HG03457 (cell line): Measurements from ENCODE around the gene RIN3.
"Not testable (repeated sequence)": the region's sequence is repeated elsewhere in the genome, so short reads cannot be mapped to it uniquely, and the experiment has no call there.

Experiments
- ATAC-seq: cut with Tn5 transposase; IDR thresholded peaks from one replicate; pipeline ENCODE4 v1.9.1; 2021; ENCODE audit warnings: moderate number of reproducible peaks; ENCODE audit not compliant: unreplicated experiment

The RIN3 gene

DNA sequence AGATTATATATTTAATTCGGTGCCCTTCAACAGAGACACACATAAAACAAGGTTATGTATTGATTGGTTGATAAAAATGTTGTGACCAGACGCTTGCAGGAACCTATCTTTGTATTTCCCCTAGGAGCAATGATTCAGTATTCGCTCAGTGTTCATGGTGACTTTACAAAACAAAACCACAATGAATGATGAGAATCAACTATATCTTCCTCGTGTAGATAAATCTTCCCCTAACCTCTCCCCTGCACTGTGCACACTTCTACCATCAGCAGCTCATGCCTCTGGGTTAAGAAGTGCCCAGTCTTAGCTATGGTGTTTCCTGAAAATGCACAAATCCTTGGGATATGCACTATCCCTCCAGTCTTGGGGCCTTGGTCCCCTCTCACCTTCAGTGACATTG, 16.3 kb downstream of the RIN3 start:
- no peak for ATAC-seq

DNA sequence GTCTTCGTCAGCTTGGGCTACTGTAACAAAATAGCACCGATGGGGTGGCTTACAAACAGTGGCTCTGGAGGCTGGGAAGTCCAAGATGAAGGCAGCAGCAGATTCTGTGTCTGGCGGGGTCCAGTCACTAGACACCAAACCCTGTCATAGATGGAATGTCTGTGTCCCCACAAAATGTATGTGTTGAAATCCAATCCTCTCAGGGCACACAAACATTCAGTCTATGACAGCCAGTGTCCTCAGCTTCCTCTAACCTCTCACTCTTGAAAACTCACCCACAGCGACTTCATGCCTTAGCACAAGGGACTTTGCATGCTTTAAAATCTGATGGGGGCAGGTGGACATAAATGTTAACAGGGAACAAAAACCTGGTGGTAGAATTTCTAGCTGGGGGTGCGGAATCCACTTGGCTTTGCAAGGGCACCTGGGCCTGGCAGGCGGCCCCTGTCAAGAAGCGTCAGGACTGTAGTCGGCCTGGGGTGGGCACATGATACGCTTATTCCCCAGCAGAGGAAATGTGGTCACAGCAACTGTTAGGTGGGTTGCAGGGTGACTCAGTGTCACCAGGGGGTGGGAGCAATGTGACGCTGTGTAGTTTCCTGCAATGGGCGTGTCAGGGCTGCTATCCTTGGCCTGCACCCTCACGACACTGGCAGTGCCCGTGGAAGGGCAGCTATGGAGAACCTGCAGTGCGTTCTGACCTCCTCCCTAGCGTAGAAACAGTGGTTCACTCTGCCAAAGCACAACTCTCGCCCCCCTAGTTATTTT, 17.7 kb downstream of the RIN3 start:
- ATAC-seq: no peak

GRCh38 chr14:92532490-92533163, 19.0 kb downstream of the RIN3 start:
- ATAC-seq: no peak

DNA sequence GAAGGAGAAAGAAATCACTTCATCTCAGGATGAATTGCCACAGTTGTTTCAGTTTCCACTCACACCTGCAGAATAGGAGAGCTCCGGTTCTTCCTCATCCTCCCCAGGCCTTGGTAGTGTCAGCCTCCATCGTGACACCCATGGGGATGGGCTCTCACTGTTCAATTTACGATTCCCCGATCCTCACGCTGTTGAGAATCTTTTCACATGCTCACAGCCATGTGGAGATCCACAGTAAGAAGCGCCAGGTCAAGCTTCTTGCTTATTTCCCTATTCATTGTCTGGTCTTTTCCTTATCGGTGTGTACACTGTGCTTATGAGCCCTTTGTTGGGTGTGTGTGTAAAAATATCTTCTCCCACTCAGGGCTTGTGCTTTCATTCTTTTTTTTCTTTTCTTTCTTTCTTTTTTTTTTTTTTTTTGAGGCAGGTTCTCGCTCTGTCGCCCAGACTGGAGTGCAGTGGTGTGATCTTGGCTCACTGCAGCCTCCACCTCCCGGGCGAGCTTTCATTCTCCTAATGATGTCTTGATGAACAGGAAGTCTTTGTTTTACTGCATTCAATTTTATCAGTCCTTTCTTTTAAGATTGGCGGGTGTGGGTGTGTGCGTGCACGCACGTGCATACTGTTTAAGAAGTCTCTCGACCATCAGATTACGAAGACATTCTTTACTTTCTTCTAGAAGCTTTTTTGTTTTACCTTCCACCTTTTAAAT, 21.5 kb downstream of the RIN3 start:
- ATAC-seq: no peak

- not testable (repeated sequence) for ATAC-seq
Observed at GRCh38 chr14:92536231-92536630, 22.6 kb downstream of the RIN3 start.

DNA sequence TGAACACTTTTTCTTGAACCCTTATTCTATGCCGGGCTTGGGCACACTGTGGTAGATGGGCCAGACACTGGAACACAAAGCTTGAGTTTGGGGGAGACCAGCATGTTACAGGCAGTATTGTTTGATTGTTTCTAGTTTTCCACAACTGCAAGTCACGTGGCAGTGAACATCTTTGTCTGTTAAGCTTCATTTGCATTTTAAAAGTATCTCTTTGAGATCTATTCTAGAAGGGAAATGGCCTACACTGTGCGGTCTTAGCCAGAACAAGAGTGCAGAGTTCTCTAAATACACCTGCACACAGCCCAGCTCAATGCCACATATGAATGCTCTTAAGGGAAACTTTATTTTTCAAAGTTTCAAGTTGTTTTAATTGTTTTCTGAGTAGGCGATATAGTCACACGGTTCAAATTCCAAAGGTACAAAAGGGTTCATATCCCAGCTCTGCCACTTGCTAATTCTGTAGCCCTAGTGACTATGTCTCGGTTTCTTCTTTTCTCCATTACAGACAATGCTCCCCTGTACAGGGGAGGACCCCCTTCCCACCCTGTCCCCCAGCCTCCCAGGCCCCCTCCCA, 24.9 kb downstream of the RIN3 start:
- no peak for ATAC-seq

DNA sequence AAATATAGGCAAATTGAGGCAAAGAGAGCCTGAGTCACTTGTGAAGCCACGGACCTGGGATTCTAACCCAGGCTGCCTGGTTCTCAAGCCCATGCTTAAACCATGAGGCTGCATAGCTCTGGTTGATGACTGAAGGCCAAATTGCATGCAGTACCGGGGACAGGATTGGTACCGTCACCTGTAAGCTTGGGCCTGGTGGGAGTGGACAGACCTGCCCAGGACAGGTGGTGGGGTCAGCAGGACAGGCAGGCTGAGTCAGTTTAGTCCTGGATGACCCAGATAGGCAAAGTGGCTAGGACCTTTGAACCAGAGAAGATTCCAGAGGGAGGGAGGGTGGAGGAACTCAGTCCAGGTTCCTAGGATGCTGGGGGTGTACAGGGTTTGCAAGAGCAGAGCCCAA, 25.8 kb downstream of the RIN3 start:
- ATAC-seq: no peak

DNA sequence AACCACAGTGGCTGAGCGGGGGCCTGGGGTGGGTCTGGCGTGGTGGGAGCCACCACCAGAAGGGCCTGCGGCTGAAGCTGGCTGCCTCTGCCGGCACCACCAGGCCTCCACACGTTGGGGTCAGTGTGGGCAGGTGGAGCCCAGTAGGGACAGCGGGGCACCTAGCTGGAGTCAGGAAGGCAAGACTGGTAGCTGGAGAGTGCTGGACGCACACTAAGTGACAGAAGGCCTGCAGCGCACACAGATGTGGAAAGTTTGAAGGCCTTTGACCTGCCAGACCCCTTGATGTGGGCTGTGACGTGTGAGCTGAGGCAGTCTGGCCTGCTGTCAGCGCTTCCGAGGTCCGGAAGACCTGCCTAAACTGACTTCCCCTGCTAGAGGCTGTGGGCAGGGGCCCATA, 26.3 kb downstream of the RIN3 start:
- no peak for ATAC-seq

GRCh38 chr14:92540472-92541048, 27.0 kb downstream of the RIN3 start:
- ATAC-seq: no peak

- ATAC-seq: no peak
Observed at GRCh38 chr14:92542766-92543554, 29.4 kb downstream of the RIN3 start.

- ATAC-seq: no peak
Observed at GRCh38 chr14:92544051-92544720, 30.6 kb downstream of the RIN3 start.

GRCh38 chr14:92546347-92547053, 32.9 kb downstream of the RIN3 start:
- ATAC-seq: no peak

GRCh38 chr14:92549105-92549858, 35.7 kb downstream of the RIN3 start:
- ATAC-seq: no peak

DNA sequence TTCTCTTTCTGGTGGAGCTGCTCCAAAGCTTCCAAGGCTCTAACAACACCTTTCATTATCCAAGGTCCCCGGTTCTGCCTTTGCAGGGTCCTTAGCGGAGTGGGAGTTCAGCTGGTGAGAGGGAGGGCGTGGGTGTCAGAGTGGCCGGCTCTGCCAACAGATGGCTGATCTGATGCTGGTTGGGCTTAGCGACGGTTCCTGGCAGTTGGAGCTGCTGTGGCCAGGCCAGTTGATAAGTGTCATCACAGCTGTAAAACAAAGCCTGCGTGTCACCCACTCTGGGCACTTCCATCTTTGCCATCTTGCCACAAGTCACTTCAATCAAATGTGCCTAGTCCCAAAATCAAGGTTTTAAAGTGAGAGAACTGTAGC, 36.3 kb downstream of the RIN3 start:
- no peak for ATAC-seq

GRCh38 chr14:92551044-92551841, 37.7 kb downstream of the RIN3 start:
- ATAC-seq: peak; percentile 45

DNA sequence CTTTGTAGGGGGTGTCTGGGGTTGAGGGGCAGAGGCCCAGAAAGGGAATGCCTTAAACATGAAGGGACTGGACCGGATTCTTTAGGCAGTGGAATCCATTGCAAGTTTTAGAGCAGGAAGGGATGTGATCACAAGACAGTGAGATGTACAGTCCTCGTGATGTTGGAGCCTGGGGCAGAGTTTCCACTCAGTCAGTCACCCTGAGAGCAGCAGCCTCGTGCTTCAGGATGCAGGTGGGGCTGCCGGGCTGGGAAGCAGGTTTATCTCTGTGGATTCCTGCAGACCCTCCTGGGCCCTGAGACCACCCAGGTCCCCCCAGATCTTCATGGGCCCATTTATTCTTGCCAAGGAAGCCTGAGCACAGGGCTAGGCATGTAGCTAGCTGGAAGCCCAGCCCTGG, 38.5 kb downstream of the RIN3 start:
- ATAC-seq: no peak

- ATAC-seq: no peak
Observed at GRCh38 chr14:92553438-92553837, 39.9 kb downstream of the RIN3 start.
